GM12878 (cell line): ENCODE results near the gene PSAP.

ENCODE experiments used
- ASH2L ChIP-seq: fragments of 300-600, 200-600 bp; sonication (generic); IDR thresholded peaks from 2 replicates; pipeline ENCODE4 v1.6.1; 2017; ENCODE audit warnings: low read depth, mild to moderate bottlenecking, borderline replicate concordance
- CHD1 ChIP-seq: IDR thresholded peaks from 2 replicates; pipeline ENCODE4 v1.6.1; 2012; ENCODE audit warnings: low read depth, low read length, improper control_type of control experiment
- EED ChIP-seq: sonication (generic); IDR thresholded peaks from 2 replicates; pipeline ENCODE4 v1.6.1; 2016; ENCODE audit warnings: antibody characterized with exemption, low read depth
- POLR2AphosphoS5 ChIP-seq: IDR thresholded peaks from 2 replicates; pipeline ENCODE4 v1.6.1; 2011; ENCODE audit warnings: mild to moderate bottlenecking, low read length, inconsistent platforms
- RAD21 ChIP-seq: IDR thresholded peaks from 2 replicates; pipeline ENCODE4 v1.6.1; 2011; ENCODE audit warnings: mild to moderate bottlenecking, low read depth, low read length, moderate library complexity; ENCODE audit not compliant: insufficient read depth
- SRF ChIP-seq, 2 experiments: IDR thresholded peaks; 2 replicates each; pipeline ENCODE4 v1.6.1; 2011; ENCODE audit warnings: low read depth in 2 of 2, low read length in 2 of 2, mild to moderate bottlenecking in 1 of 2, moderate library complexity in 1 of 2

DNA sequence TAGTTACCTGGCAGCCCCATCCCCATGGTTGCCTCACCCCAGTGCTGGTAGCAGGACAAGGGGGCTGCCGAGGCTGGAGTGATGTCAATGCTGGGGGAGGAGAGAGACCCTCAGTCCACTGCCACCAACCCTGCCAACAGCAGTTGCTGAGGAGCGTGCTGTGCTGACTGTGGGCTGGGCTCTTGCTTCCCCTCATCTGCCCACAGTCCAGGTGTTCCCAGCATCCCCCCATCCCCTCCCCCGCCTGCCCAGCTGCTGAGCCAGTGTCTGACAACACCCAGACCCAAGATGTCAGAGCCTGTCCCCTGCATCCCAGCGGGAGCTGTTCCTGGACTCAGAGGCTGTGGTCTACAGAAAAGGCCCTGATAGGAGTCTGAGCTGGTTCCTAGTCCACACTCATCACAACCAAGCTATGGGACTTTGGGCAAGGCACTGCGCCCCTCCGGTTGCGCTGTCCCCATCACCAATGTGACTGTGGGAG is 14.6 kb upstream of the PSAP start:
- no peak for TF ChIP-seq ASH2L
- no peak for TF ChIP-seq POLR2AphosphoS5
- TF ChIP-seq CHD1: no peak
- TF ChIP-seq EED: no peak
- no peak for TF ChIP-seq SRF (IDR thresholded peaks at IDR 0.05; ENCODE audit: low read depth in 2 of 2, low read length in 2 of 2)
- no peak for TF ChIP-seq RAD21
